GM19023 (cell line): Measurements from ENCODE around the gene GOLGA3.
"Not testable (repeated sequence)": the region's sequence is repeated elsewhere in the genome, so short reads cannot be mapped to it uniquely, and the experiment has no call there.

Source experiments
- ATAC-seq: cut with Tn5 transposase; IDR thresholded peaks from one replicate; pipeline ENCODE4 v1.9.1; 2021; ENCODE audit warnings: mild to moderate bottlenecking, moderate library complexity; ENCODE audit not compliant: unreplicated experiment

GOLGA3 gene

DNA sequence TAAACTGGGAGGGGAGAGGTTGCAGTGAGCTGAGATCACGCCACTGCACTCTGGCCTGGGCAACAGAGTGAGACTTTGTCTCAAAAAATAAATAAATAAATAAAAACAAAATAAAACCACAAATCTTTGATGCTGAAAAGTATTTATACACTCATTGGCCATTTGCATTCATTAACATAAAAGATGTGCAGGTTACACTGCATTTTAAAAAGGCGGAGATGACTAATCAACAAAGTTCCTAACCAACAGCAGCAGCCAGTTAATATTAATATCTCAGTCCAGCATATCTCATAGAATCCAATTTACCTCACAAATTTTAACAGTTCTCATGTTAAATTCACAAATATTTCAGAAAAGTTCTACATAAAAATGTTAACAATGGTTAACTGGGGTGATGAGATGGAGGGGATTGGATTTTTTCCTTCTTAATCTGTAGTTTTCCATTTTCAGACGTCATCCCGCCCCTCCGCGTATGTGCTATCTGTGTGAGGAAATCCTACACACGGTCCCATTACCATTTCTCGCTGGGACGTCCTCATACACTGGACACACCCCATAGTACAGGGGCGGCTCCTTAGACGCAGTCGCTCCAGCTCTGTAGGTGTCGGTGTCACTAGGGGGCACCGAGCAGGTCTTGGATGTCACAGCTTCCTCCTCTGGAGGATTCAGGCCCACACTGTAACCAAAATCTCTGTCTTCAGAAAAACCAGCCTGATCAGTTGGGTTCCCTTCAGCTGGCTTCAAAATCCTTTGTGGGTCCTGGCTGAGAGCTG, 74.3 kb downstream of the GOLGA3 start:
- ATAC-seq: no peak

DNA sequence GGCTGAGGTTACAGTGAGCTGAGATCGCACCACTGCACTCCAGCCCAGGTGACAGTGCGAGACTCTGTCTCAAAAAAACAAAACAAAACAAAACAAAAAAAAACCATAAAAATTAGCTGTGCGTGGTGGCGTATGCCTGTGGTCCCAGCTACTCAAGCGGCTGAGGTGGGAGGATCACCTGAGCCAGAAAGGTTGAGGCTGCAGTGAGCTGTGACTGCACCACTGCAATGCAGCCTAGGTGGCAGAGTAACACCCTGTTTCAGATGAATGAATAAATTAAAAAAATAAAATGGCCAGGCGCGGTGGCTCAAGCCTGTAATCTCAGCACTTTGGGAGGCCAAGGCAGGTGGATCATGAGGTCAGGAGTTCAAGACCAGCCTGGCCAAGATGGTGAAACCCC, 75.0 kb downstream of the GOLGA3 start:
- ATAC-seq: not testable (repeated sequence)

DNA sequence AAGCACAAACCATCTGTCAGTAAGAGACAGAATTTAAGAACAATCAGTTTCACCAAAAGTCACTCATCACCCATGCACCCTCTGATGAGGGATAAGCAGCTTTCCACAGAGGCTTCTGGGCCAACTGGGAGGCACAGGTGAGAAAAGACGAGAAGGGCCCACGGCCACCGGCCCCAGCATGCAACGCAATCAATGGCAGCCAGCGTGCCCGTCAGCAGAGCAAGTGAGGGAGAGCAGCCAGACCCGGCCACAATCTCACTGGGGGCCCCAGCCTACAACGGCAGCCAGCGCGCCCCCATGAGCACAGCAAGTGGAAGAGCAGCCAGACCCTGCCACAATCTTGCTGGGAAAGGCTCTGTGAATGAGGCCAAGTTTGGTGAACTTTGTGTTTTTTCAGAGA, 80.3 kb downstream of the GOLGA3 start:
- no peak for ATAC-seq

DNA sequence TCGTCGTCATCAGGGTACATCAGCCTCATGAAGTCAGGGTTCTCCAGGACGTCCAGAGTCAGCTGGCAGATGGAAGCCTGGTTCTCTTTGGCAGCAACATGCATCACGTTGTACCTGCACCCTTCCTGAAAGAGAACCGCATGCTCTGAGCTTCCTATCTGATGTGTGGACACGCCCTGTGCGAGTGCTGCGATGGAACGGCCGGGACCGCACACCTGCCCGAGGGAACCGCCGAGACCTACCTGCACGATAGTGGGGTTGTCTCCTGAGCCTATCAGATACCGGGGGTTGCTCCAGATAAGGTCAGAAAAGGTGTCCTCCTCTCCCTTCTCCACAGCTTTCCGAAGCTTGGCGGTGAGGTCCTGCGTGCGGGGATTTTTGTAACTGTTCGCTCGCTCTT, 80.8 kb downstream of the GOLGA3 start:
- ATAC-seq: no peak

DNA sequence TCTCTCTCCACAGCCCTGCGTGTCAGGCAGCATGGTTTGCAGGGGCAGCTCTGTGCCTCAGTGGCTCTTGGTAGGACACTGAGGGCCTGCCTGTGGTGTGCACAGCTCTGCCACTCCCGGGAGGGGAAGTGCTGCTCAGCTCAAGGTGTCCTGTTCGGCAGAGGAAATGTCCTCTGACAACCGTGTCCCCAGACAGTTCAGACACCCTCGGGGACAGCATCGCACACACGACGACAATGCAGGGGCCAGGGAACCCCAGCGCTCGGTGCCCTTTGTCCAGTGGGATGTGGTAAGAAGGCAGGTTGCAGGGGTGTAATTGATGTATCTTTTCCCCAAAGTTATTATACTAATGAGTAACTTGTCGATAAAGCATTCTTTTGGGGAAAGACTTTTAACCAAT, 81.3 kb downstream of the GOLGA3 start:
- ATAC-seq: no peak

DNA sequence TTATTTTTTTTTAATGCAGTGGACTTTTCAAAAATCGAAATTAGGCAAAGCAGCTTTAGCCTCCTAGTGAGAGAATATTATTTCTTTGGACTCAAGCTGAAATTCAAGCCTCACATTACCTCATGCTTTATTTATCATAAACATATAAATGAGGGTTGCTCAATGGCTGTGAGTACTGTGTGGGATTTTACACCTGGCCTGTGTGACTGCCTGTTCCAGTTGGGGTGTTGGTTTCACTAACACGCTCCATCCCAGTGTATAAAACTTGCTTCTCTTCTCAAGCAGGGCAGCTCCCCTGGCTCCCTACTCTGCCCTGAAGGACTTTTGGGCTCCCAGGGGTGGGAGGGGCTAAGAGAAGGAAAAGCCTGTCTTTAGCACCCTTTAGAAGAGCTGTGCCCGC, 82.1 kb downstream of the GOLGA3 start:
- no peak for ATAC-seq

DNA sequence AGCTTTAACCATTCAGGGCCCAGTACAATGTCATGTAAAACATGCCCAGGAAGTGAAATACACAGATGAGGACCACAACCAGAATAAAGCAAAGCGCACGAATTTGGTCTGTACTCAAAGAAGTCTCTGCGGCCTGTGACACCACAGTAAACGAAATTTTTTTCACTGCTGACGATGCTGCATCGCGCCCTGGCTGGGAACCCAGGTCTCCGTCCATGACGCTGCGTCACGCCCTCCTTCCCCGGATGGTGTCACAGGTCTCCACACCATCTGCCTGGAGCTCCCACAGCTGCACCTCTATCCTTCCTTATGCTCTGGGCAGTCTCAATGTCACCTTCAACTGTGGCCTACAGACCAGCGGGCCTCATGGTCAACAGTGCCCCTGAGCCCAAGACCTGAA, 84.8 kb downstream of the GOLGA3 start:
- no peak for ATAC-seq

DNA sequence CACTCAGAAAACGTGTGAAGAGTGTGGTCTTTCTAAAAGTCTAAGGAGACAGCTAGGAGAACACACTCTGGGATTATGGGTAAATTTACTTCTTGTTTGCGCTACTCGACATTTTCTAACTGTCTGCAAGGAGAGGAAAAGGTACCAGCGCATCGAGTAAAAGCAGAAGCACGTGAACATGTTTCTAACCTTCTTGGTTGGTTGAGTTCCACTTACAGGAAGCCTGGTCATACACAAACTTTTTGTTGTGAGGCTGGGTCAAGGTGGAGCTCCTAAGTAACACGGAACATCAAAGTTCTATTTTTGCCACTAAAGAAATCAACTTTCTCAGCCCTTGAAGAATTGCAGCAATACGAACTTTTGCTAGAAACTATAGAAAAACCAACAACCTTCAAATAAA, 87.0 kb downstream of the GOLGA3 start:
- no peak for ATAC-seq

DNA sequence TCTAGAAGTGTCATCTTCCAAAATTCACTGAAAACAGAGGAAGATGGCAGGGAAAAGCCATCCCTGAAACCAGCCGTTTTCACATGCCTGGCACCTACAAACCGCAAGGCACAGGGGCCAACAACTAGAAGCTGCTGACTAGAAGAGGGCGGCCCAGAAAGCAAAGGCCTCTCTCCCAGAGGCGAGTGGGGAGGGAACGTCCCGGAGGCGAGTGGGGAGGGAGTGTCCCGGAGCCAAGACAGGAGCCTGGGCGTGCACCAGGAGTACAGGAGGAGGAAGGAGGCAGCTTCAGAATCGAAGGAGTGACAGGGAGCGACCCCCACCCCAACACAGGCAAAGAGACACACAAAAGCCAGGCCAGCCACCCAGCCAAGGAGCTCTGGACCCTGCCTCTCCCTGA, 88.0 kb downstream of the GOLGA3 start:
- no peak for ATAC-seq

DNA sequence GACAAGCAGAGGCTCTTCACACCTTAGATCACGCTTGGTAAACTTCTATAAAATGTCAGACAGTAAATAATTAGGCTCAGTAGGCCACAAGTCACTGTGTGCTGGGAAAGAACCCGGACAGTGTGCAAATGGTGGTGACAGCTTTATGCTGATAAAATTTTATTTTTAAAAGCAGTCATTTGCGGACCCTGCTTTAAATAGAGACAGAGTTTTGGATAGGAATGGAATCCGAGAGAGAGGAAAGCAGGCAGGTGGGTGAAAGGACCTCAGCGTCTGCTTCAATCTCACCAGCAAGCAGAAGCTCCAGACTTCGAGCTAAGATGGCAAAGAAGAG, 88.4 kb downstream of the GOLGA3 start:
- no peak for ATAC-seq

DNA sequence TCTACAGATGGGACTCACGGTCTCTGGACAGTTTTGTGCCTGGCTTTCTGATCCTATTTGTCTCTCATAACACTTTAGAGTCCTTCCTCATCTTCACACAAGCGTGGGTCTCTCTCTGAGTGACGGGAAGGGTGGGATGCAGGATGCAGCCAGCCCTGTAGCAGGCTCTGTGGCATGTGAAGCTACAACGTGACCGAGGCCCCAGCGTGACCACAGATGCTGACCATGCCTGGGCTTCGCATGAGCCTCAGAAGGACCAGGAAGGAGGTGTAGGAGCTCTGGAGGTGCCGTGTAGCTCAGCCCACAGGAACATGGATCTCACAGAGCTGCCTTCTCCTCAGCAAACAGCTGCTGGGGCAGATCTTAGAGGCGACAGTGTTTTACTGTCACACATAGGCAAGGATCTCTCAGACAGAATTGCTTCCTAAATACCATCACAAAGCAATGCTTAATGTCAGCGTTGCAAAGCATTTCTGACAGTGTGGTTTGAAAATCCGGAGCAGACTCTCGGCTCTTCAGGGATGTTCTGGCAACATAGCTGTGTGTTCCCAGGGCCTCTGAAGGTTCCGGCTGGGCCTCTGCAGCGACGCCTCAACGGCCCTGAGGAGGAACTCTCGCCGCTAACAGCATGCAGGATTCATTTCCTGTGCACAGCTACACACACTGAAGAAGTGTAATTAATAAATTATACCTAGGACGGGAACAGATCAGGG, 88.9 kb downstream of the GOLGA3 start:
- no peak for ATAC-seq

DNA sequence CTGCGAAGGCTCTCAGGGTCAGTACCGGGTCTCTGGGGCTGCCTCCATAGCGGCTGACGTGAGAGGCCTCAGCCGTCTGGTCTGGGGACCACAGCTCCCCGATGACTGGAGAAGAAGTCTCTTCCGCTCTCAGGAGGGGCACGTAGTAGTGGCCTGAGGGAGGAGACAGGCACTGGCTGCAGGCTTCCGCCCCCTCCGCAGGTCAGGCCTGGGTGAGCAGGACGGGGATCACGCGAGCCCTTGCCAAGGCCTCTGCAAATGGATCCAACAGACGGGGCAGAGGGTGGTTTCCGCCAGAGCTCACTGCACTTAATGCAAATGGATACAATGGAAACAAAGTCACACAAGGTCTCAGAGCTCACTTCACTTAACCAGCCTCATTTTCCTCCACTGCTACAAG, 91.8 kb downstream of the GOLGA3 start:
- ATAC-seq: no peak

DNA sequence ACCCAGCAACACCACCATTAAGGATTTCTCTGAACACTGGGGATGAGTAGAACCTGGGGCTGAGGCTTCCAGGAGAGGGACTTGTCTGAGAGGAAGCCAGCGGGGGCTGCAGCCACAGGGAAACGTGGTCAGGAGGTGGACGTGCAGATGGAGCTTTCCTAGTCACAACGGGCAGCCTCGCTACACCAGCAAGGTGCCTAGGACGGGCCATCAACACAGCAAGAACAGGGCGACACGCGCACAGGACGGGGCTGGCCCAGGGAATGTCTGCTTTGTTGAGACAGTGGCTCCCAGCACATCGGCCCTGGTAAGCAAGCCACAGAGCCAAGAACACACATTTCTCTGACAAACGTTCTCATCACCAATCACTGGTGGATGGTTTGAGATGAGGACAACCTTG, 92.3 kb downstream of the GOLGA3 start:
- ATAC-seq: no peak

DNA sequence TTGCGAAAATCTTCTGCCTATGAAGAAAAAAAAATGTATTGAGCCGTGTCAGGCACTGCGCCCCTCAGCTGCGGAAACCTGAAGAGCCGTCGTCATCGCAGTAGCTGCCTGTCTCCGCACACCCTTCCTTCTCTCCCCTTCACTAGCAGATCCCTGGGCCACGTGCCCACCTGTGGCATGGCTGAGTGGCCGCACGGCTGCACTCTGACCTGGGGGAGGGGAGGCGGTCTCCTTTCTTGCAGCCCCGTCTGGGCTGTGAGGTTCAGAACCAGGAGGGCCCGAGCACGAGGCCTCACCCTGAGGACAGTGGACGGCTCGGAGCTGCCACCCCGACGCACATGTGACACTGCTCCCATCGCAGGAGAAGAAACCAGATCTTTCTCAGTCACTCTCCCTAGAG, 93.2 kb downstream of the GOLGA3 start:
- ATAC-seq: no peak

DNA sequence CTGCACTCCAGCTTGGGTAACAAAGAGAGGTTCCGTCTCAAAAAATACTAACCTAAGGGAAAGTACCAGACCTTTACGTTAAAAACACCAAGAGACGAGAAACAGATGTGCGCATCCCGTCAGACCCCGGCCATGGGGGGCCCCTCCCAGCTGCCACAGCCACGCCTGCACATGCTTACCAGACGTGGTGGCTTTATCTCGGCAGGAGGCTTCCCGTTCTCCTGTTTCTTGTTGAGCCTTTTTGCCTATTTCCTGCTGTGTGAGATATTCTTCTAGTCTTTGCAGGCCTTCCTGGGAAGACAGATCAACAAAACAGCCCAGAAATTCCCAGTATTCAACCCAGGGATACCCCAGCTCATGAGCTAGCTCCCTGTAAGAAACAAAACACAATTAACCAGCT, 94.5 kb downstream of the GOLGA3 start:
- no peak for ATAC-seq

DNA sequence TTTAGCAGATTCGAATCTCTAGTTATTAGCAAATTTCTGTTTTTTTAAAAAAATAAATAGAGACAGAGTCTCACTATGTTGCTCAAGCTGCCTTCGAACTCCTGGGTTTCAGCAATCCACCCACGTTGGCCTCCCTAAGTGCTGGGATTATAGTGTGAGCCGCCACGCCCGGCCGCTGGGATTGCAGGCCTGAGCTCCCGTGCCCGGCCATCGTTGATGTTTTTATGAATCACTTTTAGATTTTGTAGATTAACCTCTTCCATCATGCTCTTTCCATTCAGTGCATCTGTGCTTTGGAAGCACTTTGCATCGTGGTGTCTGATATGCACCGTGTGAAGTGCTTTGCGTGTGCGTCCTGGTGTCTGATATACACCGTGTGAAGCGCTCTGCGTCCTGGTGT, 97.1 kb downstream of the GOLGA3 start:
- no peak for ATAC-seq

DNA sequence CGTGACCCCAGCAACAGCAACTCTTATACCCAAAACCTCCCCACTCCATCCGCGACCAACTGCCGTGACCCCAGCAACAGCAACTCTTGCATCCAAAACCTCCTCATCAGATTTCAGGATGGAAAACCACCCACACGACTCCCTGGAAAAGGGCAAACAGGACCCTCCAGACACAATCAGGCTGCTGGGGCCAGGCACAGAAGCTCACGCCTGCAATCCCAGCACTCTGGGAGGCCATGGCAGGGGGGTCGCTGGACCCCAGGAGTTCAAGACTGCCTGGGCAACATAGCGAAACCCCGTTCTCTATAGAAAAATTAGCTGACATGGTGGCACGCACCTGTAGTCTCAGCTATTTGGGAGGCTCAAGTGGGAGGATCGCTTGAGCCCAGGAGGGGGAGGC, 98.3 kb downstream of the GOLGA3 start:
- no peak for ATAC-seq

DNA sequence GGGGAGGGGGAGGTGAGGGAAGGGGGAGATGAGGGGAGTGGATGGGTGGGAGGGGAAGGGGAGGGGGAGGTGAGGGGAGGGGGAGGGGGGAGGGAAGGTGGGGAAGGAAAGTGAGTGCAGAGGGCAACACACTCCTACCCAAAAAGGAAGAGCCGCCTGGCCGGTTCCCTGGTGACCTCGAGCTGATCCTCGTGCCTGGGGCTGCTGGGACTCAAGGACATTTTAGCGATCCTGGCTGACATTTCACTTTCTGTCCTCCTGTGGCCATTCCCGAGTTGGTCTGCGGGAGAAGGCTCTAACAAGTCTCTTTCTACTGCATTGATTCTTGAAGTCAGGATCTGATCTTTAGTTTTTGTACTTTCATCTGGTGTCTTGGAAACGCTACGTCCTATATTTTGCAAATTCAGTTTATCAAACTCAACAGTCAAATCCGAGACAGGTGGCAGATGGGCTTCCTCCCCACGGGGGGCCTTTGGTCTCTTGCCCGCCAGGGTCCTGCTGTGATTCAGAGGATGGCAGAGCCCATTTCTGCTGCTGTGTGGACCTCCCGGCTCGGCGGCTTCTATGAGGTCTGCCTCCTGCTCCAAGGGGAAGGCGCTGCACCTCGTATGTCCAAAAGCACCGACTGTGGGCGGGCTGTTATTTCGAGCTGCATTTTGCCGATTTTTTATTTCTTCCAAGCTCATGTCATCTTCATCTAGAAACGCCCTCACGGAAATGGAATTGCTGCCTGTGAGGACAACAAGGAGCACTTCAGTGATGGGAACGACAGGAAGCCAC, 98.9 kb downstream of the GOLGA3 start:
- no peak for ATAC-seq

DNA sequence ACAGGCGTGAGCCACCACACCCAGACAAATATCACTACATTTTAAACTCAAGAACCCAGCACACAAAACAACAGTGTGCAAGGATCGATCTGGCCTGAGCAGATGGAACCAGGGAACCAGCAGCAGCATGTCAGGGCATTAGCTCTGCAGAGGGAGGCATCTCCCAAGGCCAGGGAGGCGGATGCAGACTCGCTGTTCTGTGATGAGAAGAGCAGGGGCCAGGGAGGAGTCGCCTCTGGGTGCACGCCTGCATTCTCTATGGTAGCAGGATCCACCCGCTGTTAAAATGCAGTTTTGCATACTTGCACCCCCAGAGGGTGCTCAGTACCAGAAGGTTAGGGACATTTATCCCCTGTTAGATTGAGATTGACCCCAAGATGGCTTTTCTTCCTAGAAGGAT, 100.2 kb downstream of the GOLGA3 start:
- no peak for ATAC-seq

DNA sequence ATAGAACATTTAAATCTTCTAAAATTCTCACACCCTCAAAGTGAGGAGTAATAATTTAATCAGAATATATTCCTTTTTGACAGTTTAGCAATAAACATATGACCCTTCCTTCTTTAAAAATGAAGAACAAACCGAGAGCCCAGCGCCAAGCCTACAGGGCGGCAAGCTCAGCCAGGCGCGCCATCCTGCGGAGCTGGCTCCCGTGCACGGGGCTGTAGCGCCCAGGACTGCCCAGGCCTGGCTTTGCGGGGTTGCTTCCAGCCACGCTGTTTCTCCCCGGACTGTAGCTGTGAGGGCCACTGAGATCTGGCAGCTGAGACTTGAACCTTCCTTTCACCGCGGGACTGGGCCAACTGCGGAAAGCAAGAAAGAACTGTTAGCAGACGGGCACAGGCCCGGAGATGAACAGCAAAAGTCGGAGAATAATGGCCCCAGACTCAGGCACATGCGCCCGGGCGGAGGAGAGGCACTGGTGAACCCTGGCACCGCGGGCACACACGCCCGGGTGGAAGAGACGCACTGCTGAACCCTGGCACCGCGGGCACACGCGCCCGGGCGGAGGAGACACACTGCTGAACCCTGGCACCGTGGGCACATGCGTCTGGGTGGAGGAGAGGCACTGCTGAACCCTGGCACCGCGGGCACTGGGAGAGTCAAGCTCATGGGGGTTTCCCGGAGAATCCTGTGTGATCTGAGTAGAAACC, 101.4 kb downstream of the GOLGA3 start:
- ATAC-seq: no peak

DNA sequence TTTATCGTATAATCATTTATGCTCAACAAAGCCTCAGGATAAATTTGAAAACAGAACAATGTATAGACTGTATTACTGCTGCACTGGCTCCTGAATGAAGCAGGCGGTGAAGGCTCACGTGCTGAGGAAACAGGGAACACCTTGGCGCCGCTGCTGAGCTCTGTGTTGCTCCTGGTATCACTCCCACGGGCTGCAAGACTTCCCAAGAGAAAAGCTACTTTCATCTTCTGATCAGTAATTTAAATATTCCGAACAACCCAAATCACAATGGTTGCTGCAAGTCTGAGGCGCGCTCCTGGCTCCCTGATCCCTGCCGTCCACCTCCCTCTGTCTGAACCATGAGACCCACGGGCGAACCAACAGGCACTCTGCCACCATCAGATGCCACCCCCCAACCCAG, 102.3 kb downstream of the GOLGA3 start:
- ATAC-seq: no peak
